Spleen (tissue), 11 donors: ENCODE data around the gene PNISR. TPM values are rescaled to one million over a fixed set of nuclear protein-coding genes. Genes with fewer than 3 reads are reported as not detected.

ENCODE experiments used
- DNase-seq: peaks from one replicate; pipeline ENCODE4 v3.0.0-alpha.2; 2020
- H3K27ac ChIP-seq, 8 donors: fragments of 200-600 bp; sonication (generic) in 7 of 8; 1 replicate in 4 of 8; 2 replicates in 4 of 8; pipeline versions ENCODE4 v1.5.0 to v1.8.0; 2016 to 2021; ENCODE audit warnings: inconsistent platforms in 4 of 8, mild to moderate bottlenecking in 4 of 8, moderate library complexity in 1 of 8
- H3K27me3 ChIP-seq, 7 donors: fragments of 200-600 bp; sonication (generic) in 6 of 7; replicated peaks in 1 of 7; 1 replicate in 4 of 7; 2 replicates in 3 of 7; pipeline versions ENCODE4 v1.5.0 to v1.8.0; 2016 to 2021; ENCODE audit warnings: inconsistent platforms in 3 of 7, mild to moderate bottlenecking in 1 of 7
- H3K36me3 ChIP-seq, 6 donors: fragments of 200-600 bp; sonication (generic) in 5 of 6; 1 replicate in 4 of 6; 2 replicates in 2 of 6; pipeline versions ENCODE4 v1.5.0 to v1.8.0; 2016 to 2021; ENCODE audit warnings: inconsistent platforms in 2 of 6
- H3K4me1 ChIP-seq, 6 donors: fragments of 200-600 bp; sonication (generic) in 5 of 6; 1 replicate in 3 of 6; 2 replicates in 3 of 6; pipeline versions ENCODE4 v1.5.0 to v1.8.0; 2016 to 2021; ENCODE audit warnings: inconsistent platforms in 3 of 6
- H3K4me3 ChIP-seq, 8 donors: fragments of 200-600 bp; sonication (generic) in 7 of 8; 1 replicate in 4 of 8; 2 replicates in 4 of 8; pipeline versions ENCODE4 v1.5.0 to v1.8.0; 2016 to 2021; ENCODE audit warnings: inconsistent platforms in 4 of 8, mild to moderate bottlenecking in 4 of 8, moderate library complexity in 2 of 8
- H3K9me3 ChIP-seq, 8 donors: fragments of 200-600 bp; sonication (generic) in 7 of 8; 1 replicate in 4 of 8; 2 replicates in 4 of 8; pipeline versions ENCODE4 v1.5.0 to v1.8.0; 2016 to 2021; ENCODE audit warnings: inconsistent platforms in 4 of 8
- POLR2A ChIP-seq, 3 donors: fragments of 450-650 bp; IDR thresholded peaks; one replicate each; pipeline ENCODE4 v1.5.1; 2017; ENCODE audit warnings: antibody characterized with exemption in 3 of 3, mild to moderate bottlenecking in 1 of 3
- POLR2AphosphoS5 ChIP-seq, 3 donors: sonication (generic); formaldehyde crosslinking; IDR thresholded peaks; one replicate each; pipeline ENCODE4 v1.5.1; 2017; ENCODE audit warnings: antibody characterized with exemption in 3 of 3
- WGBS, 5 donors: extraction: QIAGEN DNeasy Blood & Tissue Kit in 3 of 5; methylation state at CpG; one replicate each; pipeline versions ENCODE4 v1.1.5 to v1.1.7; 2013 to 2018; 5-methylcytosine and 5-hydroxymethylcytosine counted together
- intact Hi-C: fragments of 100-400 bp; cut with DNase I; formaldehyde crosslinking; loops from one replicate; pipeline ENCODE4 v1.15.0; 2023; ENCODE audit warnings: low total_unique reads
- polyA plus RNA-seq, 3 donors: library from polyadenylated mRNA; stranded (reverse); fragments of 200-250 nt; gene quantifications; one replicate each; pipeline ENCODE4 v1.2.1, GENCODE V29; 2013
- total RNA-seq, 7 donors: library from RNA; depleted of rRNA in 3 of 7; stranded (reverse); fragments of >200 nt in 3 of 7; fragmentation: NEBNext Ultra II Directional in 4 of 7; extraction: Animal tissue kit (Norgen Biotek cat#: 25700) in 4 of 7; gene quantifications; one replicate each; pipeline versions ENCODE4 v1.1.0 to v1.2.1, GENCODE V29; 2016 to 2021
- TF ChIP-seq, protein P1 (sequence below), 11 experiments: fragments of 200-600 bp in 7 of 11; fragments of 450-650 bp in 4 of 11; sonication (generic) in 4 of 11; IDR thresholded peaks in 8 of 11; conservative IDR thresholded peaks in 3 of 11; 1 replicate in 7 of 11; 2 replicates in 4 of 11; pipeline versions ENCODE4 v1.4.0 to v1.8.0; 2016 to 2021; ENCODE audit warnings: antibody characterized with exemption in 11 of 11, inconsistent platforms in 4 of 11, mild to moderate bottlenecking in 1 of 11
- donor health status: healthy with polysubstance abuse.
- donor health status: DM: no; HTN: no; CAD: no; lungs with moderate emphysema.
- donor health status: DM: no; HTN: no; CAD: no.
- donor health status: Bipolar disorder and iron deficiency.
- donor health status: healthy.
- donor health status: DM: no; HTN: no; CAD: no.
- donor health status: DM: yes; HTN: yes; CAD: no.

The PNISR gene
- total and polyA plus RNA-seq, 10 donors: 44.0 to 338 (median 167) TPM

DNA sequence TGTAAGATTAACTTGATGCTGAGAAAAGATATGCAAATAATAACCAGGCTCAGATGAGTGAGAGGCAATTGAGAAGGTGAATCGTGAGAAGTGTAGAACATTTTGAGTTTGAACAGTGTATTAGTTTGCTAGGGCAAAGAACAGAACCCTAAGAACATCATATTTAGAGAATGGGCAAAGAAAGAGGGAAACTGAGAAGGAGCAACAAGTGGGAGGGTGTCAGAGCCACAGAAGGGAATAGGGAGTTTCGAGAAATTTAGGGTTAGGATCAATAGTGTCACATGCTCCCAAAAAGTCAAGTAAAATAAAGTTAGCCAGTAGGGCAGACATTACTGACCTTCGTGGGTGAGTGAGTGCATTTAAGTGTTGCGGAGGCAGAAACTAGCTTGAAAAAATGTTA, 70.1 kb downstream of the PNISR start:
- Histone ChIP-seq H3K4me1 (peaks cover 0 to 6% (median 3%) of the 10 kb centered on the region in 6 donors), H3K27me3 (peaks cover 0 to 78% (median 22%) of the 10 kb centered on the region in 7 donors), H3K4me3 (no peak overlapping the region), H3K27ac (no peak overlapping the region), H3K9me3 (no peaks in the 10 kb centered on the region), H3K36me3 (no peaks in the 10 kb centered on the region)
- WGBS, 5 donors: 66 to 77% (median 68%) methylated on average over 4 of the region's 4 CpGs
- no peak for TF ChIP-seq POLR2A (IDR thresholded peaks at IDR 0.05)
- TF ChIP-seq, protein P1, sequence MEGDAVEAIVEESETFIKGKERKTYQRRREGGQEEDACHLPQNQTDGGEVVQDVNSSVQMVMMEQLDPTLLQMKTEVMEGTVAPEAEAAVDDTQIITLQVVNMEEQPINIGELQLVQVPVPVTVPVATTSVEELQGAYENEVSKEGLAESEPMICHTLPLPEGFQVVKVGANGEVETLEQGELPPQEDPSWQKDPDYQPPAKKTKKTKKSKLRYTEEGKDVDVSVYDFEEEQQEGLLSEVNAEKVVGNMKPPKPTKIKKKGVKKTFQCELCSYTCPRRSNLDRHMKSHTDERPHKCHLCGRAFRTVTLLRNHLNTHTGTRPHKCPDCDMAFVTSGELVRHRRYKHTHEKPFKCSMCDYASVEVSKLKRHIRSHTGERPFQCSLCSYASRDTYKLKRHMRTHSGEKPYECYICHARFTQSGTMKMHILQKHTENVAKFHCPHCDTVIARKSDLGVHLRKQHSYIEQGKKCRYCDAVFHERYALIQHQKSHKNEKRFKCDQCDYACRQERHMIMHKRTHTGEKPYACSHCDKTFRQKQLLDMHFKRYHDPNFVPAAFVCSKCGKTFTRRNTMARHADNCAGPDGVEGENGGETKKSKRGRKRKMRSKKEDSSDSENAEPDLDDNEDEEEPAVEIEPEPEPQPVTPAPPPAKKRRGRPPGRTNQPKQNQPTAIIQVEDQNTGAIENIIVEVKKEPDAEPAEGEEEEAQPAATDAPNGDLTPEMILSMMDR (IDR thresholded peaks at IDR 0.05 in 8 of 11, conservative IDR thresholded peaks at IDR 0.05 in 3 of 11): no peak
- TF ChIP-seq POLR2AphosphoS5 (IDR thresholded peaks at IDR 0.05): no peak
- intact Hi-C loops: no loop called here
- DNase-seq: no peak

DNA sequence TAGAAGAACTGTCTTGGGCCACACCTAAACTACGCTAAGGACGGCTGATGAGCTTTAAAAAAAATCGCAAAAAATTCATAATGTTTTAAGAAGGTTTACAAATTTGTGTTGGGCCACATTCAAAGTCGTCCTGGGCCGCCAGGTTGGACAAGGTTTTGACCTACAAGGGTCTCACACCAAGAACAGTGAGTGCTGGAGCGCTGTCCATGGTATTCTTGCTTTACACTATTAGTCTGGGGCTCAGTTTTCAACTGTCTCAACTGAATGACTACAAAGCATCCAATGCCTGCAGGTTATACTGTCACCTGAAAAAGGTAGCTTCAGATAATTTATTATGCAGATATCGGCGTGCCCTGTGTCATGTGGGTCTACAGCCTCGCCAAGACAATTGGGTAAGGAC, 72.0 kb downstream of the PNISR start:
- no peaks in the 10 kb centered on the region for H3K36me3 ChIP-seq
- H3K27ac ChIP-seq: no peak overlapping the region
- peaks cover 0 to 85% (median 36%) of the 10 kb centered on the region in 7 donors for H3K27me3 ChIP-seq
- no peak overlapping the region for H3K4me3 ChIP-seq
- H3K9me3 ChIP-seq: no peaks in the 10 kb centered on the region
- H3K4me1 ChIP-seq: peaks cover 0 to 18% (median 9%) of the 10 kb centered on the region in 6 donors
- WGBS, 5 donors: 73 to 81% (median 75%) methylated on average over 9 of the region's 9 CpGs
- TF ChIP-seq POLR2AphosphoS5 (IDR thresholded peaks at IDR 0.05): no peak
- TF ChIP-seq, protein P1 (IDR thresholded peaks at IDR 0.05 in 8 of 11, conservative IDR thresholded peaks at IDR 0.05 in 3 of 11): no peak
- TF ChIP-seq POLR2A (IDR thresholded peaks at IDR 0.05): no peak
- intact Hi-C loops: no loop called here
- no peak for DNase-seq

DNA sequence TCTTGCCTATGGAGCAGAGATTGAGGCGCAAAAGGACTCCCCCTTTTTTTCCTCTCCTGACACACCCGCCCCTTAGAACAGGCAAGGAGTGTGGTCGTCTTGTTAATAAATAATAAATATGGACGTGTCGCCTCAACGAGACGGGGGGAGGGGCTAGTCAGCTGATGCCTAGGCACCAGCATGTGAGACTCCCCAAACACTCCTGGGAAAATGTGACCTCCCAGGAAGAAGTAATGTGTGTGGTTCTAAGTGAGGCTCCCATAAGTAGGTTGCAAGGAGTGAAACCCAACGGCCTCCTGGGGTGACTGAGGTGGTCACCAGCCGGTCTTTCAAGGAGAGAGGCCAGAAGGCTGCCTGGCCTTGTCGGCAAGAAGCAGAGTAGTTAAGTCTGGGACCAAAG, 74.5 kb downstream of the PNISR start:
- Histone ChIP-seq H3K27me3 (peaks cover 0 to 95% (median 36%) of the 10 kb centered on the region in 7 donors), H3K4me3 (no peak overlapping the region), H3K27ac (no peak overlapping the region), H3K9me3 (no peaks in the 10 kb centered on the region), H3K4me1 (peaks cover 0 to 18% (median 9%) of the 10 kb centered on the region in 6 donors), H3K36me3 (no peaks in the 10 kb centered on the region)
- no peak for DNase-seq
- TF ChIP-seq, protein P1 (IDR thresholded peaks at IDR 0.05 in 8 of 11, conservative IDR thresholded peaks at IDR 0.05 in 3 of 11): no peak
- TF ChIP-seq POLR2AphosphoS5 (IDR thresholded peaks at IDR 0.05) (no peak), POLR2A (IDR thresholded peaks at IDR 0.05) (no peak)
- intact Hi-C loops: no loop called here
- 26 to 40% (median 33%) methylated on average over 10 of the region's 10 CpGs for WGBS, 5 donors

DNA sequence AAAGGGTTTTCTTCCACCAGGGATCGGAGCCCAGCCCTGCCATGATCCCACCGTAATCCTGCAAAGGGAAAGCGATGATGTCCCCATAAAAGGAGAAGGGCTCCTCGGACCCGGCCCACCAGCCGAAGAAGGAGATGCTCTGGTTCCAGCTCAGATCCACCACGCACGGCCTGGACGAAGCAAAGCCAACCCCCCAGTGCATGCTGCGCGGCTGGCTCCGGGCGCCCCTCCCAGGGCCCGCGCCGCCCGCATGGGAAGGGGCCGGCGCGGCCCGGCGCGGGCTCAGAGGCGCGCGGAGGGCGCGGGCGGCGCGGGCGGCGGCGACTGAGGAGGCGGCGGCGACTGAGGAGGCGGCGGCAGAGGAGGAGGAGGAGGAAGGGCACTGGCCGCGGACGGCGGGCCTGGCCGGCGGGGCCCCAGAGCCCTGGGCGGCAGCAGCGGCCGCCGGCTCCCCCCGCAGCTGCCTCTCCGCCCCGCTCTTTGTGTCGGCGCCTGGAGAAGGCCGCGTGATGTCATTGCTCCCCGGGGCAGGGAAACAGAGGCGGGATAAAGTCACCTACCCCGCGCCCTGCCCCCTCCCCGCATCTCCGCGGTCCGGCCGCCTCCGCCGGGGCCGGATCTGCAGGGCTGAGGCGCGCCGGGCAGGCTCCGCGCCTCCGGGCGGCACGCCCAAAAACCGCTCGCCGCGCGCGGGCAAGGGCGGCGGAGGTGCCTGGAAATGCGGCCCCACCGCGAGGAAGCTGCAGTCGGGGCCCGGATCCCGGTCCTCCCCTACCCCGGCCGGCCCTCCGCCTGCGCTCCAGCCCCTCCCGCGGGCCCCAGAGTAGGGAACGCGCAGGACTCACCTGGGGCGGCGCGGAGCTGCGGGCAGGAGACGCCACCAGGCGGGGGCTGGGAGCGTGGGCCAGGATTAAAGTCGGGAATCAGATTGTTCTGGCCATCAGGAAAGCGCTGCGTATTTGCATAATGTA, 75.7 kb downstream of the PNISR start, which contains the start of gene FAXC:
Gene FAXC, minus strand, starts transcription at position 504 of the 971 bp plus-strand sequence. Its CDS starts 302 bp downstream, at position 202.
- Histone ChIP-seq H3K27ac (no peak within 1 kb of the TSS), H3K4me1 (peaks cover 0 to 18% (median 9%) of the 10 kb centered on the region in 6 donors), H3K4me3 (peak within 1 kb of the TSS; percentile 30 to 74 (median 56)), H3K36me3 (no peaks in the 10 kb centered on the region), H3K9me3 (no peaks in the 10 kb centered on the region), H3K27me3 (peaks cover 0 to 84% (median 35%) of the 10 kb centered on the region in 7 donors)
- intact Hi-C loops: no loop called here
- no peak for DNase-seq
- WGBS, 5 donors: 1 to 2% (median 1%) methylated on average over 25 to 108 of the region's 108 CpGs
- TF ChIP-seq, protein P1 (IDR thresholded peaks at IDR 0.05 in 8 of 11, conservative IDR thresholded peaks at IDR 0.05 in 3 of 11): no peak
- TF ChIP-seq POLR2AphosphoS5 (IDR thresholded peaks at IDR 0.05): peak in 1 of 3 donors; percentile 5
